Dedifferentiated amniotic fluid mesenchymal stem cell (primary cell): ENCODE data around the gene ADARB2.

ENCODE experiments used
- DNase-seq: peaks from one replicate; pipeline ENCODE4 v3.0.0-alpha.2; 2016; ENCODE audit errors: extremely low spot score

Gene ADARB2

GRCh38 chr10:1206101-1206500 is 531.2 kb downstream of the ADARB2 start:
- no peak for DNase-seq

DNA sequence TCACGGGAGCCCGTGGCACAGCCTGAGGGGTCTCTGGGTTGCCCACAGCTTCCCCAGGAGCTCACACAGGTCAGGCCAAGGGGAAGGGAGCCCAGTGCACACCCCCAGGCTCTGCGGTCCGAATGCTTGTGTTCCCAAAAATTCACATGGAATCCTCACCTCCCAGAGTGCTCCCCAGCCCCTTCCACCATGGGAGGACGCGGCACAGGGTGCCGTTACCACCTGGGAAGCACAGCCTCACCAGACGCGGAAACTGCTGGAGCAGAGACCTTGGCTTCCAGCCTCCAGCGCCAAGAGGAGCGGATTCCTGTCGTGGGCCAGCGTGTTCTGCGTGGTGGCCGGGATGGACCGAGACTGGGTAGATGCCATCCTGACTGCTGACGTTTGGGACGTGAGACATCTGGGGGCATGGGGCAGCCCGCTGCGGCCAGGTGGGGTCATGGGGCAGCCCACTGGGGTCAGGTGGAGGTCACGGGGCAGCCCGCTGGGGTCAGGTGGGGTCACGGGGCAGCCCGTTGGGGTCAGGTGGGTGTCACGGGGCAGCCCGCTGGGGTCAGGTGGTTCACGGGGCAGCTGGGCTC is 531.8 kb downstream of the ADARB2 start:
- DNase-seq: no peak

DNA sequence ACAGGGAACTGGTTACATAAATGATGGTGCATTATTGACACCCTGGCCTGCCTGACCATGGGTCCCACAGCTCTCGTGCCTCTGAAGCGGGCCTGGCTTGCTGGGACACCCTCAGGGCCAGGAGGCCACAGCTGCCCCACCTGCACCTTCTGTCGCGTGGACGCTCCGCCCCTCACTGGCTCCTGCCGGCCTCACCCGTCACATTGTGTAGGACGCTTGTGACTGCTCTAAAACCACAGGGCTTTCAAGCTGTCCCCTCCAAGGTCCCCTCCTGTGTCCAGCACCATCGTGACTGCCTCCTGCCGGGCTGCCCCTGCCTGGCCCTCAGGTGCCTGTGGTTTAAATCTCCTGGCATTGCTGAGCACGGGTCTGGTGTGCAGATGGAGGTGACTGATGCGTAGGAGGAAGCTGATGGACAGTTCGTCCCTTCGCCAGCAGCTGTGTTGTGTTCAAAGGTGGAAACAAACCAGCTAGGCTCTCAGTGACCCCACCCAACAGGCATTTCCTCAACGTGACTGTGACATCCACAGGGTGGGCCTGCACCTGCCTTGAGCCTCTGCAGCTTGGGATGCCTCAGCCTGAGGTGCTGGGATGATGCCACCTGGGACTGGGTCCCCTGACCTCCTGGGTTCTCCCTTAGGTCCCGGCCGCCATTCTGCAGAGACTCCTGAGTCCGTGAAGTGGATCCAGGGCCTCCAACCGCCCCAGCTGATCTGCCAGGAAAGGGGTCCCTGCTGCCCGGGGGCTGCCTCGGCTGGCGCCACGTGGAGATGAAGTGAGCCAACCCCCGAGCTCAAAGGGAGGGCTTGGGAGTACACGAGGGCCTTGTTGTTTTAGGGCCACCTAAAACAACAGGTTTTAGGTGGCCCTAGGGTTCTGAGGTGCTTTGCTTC is 532.6 kb downstream of the ADARB2 start:
- no peak for DNase-seq

- no peak for DNase-seq
These were observed 533.6 kb downstream of the ADARB2 start for GRCh38 chr10:1203704-1204103.

GRCh38 chr10:1203216-1203615 is 534.1 kb downstream of the ADARB2 start:
- DNase-seq: no peak

DNA sequence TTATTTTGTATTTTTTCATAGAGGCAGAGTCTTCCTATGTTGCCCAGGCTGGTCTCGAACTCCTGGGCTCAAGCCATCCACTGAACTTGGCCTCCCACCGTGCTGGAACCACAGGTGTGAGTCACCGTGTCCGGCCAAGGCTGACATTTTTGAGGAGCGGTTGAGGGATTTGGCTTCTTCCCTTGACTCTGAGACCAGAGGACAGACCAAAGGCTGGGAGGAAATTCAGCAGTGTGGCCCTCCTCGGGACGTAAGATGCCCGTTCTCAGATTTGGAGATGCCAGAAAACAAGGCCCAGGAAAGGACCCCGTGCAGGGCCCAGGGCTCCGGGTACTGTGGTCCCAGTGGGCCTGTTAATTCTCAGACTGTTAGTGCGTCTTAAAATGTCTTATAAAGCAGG is 535.0 kb downstream of the ADARB2 start:
- DNase-seq: no peak

GRCh38 chr10:1200866-1201807 is 536.2 kb downstream of the ADARB2 start:
- DNase-seq: no peak

DNA sequence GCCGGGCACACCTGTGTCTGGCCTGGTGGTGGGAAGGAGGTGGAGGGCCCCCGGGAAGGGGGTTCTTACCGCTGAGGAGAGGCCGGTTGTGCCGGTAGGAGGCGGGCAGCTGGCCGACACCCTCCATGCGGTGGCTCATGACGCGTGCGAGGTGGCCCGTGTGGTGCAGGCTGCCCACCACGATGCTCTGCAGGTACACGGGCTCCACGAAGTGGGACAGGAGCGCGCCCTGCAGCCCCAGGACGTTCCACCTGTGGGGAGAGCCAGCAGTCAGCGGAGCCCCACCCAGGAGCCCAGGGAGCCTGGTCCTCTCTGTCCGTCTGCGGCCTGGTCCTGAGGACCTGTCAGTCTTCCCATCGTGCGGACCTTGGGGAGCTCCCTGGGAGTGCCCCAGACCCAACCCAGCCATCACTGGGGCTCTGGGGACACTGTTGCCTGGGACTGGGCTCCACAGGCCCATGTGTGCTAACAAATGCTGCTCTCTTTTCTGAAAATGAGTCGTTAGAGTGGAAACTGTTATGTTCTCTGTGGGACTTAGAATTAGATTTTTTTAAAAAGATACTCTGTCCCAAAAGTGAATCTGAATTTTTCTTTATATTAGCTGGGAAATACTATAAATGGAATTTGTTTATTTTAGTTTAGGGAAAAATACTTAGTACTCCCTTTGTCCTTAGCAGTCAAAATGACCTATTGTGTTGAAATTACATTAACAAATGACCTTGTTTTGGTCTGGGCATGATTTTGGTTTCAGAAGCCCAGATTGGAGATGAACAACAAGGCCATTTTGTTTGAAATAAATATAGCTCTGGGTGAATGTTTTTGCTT is 537.2 kb downstream of the ADARB2 start:
- no peak for DNase-seq

DNA sequence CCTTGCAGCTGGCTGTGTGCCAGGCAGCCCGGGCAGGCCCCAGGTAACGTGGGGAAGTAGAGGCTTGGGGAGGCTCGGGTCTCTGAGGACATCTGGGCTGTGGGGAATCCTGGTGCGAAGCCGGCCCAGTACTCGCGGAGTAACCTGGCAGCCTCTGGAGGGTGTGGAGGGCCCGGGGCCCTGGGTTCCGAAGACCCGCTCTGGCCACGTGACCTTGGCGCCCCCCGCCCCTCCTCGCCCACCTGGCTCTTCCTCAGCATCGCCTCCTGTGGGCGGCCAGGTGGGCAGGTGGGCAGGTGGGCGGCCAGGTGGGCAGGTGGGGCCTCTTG is 538.0 kb downstream of the ADARB2 start:
- no peak for DNase-seq

GRCh38 chr10:1198453-1199344 is 538.6 kb downstream of the ADARB2 start:
- DNase-seq: no peak

GRCh38 chr10:1197384-1197783 is 539.9 kb downstream of the ADARB2 start:
- DNase-seq: no peak

- no peak for DNase-seq
These were observed 540.7 kb downstream of the ADARB2 start for GRCh38 chr10:1196656-1197055.

- no peak for DNase-seq
These were observed 541.5 kb downstream of the ADARB2 start for GRCh38 chr10:1195828-1196227.

DNA sequence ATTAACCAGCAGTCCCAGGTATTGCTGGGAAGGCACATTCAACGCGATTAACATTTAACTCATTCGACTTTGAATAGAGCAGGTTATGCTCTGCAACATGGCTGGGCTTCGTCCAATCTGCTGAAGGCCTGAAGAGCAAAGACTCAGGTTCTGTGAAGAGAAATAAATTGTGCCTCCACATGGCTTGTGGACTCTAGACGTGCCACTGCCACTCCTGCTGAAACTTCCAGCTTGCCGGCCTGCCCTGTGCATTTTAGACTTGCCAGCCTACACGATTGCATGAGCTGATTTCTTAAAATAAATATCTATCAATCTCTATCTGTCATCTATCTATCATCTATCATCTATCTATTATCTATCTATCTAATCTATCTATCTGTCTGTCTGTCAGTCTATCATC is 543.2 kb downstream of the ADARB2 start:
- no peak for DNase-seq

GRCh38 chr10:1193561-1193960 is 543.8 kb downstream of the ADARB2 start:
- no peak for DNase-seq

- no peak for DNase-seq
These were observed 545.6 kb downstream of the ADARB2 start for GRCh38 chr10:1191752-1192151.

- no peak for DNase-seq
These were observed 546.4 kb downstream of the ADARB2 start for GRCh38 chr10:1190791-1191490.

DNA sequence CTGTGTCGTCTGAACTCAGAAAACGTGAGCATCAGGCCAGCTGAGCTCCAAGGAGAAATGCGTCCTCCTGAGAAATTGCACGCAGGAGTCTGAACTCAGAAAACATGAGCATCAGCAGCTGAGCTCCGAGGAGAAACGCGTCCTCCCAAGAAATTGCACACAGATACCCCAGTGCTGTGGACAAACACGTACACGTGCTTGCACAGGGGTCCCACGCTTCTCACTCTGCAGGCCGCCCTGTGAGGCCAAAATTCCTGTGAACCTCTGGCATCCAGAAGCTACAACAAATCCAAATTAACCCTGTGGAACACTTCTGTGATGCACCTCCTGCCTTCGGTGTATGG is 547.3 kb downstream of the ADARB2 start:
- no peak for DNase-seq

DNA sequence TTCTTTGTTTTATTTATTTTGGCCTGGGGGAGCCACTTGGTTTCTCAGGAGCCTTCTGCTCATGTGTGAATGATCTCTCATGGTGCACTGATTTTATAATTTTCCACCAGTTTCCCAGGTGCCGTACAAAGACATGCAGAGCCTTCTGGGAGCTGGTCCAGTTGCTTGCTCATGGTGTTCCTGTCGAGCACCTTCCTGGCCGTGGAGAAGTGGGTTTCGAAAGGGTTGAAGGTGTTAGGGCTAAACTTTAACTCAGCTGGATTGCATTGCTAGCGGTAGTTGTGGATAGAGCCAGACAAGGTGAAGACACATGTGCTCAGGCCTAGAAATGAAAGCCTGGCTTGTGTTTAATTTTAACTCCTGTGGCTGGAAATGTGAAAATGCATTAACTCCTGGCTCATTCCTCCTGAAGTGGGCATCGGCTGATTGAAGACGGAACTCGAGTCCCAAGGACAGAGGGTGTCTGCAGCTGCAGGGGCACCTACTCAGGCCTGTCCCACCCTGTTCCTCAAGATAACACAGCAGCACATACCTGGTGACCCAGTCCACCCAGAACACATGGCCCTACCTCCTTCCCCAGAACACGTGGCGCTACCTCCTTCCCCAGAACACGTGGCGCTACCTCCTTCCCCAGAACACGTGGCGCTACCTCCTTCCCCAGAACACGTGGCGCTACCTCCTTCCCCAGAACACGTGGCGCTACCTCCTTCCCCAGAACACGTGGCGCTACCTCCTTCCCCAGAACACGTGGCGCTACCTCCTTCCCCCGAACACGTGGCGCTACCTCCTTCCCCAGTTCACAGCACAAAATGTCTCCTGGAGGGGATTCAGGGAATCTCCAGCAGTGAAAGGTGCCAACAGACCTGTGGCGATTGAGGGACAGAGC is 547.9 kb downstream of the ADARB2 start:
- DNase-seq: no peak
